GF-D8 (cell line): ENCODE results near the gene TPSAB1.
"Not testable (repeated sequence)": the region's sequence is repeated elsewhere in the genome, so short reads cannot be mapped to it uniquely, and the experiment has no call there.

Experiments
- DNase-seq: peaks from one replicate; lab custom pipeline; 2025; lab: John Stamatoyannopoulos, UW

The TPSAB1 gene

DNA sequence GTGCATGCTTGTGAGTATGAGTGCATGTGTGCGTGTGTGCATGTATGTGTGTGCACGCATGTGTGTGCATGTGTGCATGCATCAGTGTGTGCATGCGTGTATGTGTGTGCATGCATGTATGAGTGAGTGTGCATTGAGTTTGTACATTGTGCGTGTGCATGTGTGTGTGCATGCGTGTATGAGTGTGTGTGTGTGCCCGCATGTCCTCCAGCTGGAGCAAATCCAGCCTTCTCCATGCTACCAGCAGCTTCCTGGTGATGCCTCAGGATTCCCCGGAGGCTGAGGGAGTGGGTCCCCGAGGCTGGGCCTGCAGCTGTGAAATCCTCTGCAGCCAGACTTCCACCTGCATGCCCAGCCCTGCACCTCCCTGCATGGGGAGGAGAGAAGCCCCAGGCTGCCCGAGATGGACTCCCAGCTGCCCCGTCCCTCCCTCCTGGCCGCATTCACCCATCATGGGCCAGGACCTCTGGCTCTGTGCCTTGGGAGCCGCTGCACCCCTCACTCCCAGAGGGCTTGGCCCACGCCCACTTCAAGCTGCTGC lies 24.7 kb downstream of the TPSAB1 start:
- DNase-seq: no peak

GRCh38 chr16:1265826-1266225 lies 25.3 kb downstream of the TPSAB1 start:
- DNase-seq: no peak

- DNase-seq: not testable (repeated sequence)
Measured at GRCh38 chr16:1269418-1269817, 28.9 kb downstream of the TPSAB1 start.

DNA sequence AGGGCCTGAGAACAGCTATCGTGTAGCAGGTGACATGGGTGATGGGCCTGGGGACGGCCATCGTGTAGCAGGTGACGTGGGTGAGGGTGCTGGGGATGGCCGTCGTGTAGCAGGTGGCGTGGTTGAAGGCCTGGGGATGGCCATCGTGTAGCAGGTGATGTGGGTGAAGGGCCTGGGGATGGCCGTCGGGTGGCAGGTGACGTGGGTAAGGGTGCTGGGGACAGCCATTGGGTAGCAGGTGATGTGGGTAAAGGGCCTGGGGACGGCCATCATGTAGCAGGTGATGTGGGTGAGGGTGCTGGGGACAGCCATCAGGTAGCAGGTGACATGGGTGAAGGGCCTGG lies 30.8 kb downstream of the TPSAB1 start:
- no peak for DNase-seq

GRCh38 chr16:1271724-1272413 lies 31.4 kb downstream of the TPSAB1 start:
- DNase-seq: not testable (repeated sequence)

GRCh38 chr16:1272453-1273198 lies 32.1 kb downstream of the TPSAB1 start:
- no peak for DNase-seq

DNA sequence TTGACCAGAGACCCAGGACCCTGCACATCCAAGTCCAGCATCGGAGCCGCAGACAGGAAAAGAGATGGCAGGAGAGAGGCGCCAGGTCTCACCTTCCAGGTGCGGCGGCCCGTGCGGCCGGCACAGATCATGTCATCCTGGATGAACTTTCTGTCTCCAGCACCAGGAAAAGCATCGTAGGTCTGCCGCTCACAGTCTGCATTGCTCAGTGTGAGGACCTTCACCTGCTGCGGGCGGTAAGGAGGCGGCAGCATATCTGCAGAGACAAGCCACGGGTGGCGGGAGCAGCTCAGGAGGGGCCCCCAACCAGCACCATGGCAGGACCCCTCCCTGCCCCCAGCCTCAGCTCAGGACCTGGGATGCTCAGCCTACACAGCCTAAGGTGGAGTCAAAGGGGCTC lies 33.3 kb downstream of the TPSAB1 start:
- DNase-seq: no peak

- no peak for DNase-seq
Measured at GRCh38 chr16:1274767-1275166, 34.3 kb downstream of the TPSAB1 start.

GRCh38 chr16:1275791-1276579 lies 35.5 kb downstream of the TPSAB1 start:
- no peak for DNase-seq

- no peak for DNase-seq
Measured at GRCh38 chr16:1276580-1276878, 36.0 kb downstream of the TPSAB1 start.

GRCh38 chr16:1277151-1277598 lies 36.7 kb downstream of the TPSAB1 start:
- no peak for DNase-seq

- no peak for DNase-seq
Measured at GRCh38 chr16:1277617-1278282, 37.2 kb downstream of the TPSAB1 start.

- no peak for DNase-seq
Measured at GRCh38 chr16:1278477-1278876, 38.0 kb downstream of the TPSAB1 start.

GRCh38 chr16:1279081-1279944 lies 38.8 kb downstream of the TPSAB1 start:
- DNase-seq: no peak

DNA sequence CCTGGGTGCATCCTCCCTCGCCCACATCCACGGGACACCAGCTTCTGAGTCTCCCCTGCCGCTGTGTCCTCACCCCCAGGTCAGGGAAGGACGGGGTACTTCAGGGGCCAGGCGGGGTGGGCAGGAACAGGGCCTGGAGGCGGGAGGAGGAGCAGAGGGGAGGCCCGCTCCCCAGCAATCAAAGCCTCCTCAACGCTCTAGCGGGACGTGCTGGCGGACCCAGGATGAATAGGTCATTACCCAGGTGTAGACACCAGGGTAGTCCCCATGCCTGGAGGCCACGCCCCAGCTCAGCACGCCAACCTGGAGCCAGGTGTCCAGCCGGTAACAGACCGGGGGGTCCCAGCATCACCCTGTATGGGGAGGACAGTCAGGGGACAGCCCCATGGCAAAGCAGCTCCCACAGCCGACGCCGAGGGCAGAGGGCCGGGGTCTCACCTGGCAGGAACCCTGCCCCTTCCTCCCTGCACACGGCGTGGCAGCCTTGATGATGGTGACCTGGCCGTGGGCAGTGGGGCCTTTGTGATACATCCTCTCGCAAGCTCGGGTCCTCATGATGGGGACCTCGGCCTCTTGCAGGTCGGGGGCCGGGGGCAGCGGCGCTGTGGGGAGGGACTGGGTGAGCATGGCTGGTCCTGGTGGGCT lies 39.6 kb downstream of the TPSAB1 start:
- DNase-seq: no peak

DNA sequence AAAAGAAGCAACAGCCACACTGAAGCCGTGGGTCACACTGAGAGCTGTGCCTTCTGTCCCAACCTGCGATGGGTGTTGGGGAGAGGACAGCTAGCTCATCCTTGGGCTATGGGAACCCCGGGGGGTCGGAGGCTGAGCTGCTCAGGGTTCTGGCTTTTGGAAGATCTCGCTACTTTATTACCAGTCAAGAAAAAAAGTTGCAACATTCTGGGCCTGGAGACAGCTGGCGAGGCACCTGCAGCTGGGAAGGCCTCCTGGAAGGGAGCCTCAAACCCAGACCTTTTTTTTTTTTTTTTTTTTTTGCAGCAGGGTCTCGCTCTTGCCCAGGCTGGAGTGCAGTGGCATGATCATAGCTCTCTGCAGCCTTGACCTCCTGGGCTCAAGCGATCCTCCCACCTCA lies 40.3 kb downstream of the TPSAB1 start:
- no peak for DNase-seq

- no peak for DNase-seq
Measured at GRCh38 chr16:1281517-1281916, 41.0 kb downstream of the TPSAB1 start.

DNA sequence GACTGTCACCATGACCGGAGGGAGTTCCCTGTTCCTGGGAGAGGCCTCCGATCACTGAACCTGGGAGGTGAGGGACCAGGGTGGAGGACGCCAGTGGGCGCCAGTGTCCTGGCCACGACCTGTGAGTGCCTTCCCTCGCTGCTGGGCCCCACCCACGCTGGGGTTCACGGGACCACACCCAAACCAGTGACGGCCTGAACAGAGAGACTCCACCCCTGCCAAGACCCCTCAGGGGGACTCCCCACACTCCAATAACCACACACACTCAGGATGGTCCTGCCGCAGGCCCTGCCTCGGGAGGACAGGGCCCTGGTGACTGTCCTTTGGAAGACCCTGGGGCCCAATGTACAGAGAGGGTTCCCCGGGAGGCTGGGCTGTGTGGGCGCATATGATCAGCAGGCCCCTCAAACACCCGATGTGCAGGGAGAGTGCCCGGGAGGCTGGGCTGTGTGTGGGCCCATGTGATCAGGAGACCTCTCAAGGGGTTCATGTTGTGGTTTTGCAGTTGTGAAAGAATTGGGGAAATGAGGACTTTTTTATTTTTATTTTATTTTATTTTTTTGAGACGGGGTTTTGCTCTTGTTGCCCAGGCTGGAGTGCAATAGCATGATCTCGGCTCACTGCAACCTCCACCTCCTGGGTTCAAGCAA lies 41.9 kb downstream of the TPSAB1 start:
- no peak for DNase-seq

DNA sequence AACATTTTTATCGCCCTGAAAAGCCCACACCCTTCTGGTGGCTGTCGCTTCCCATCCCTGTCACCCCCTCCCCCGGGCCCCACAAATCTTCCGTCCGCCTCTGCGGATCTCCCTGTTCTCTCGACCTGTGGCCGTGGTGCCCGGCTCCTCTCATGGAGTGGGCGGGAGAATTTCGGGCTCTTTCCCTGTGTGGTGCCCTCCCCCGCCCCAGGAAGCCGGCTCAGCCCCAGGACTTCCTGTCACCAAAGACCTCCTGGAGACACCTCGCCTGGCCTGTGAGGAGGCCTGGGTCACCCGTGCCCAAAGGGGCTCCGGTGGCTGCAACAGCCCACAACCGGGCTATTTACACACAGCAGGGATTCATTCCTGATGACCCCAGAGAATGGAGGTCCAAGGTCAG lies 42.8 kb downstream of the TPSAB1 start:
- no peak for DNase-seq

- no peak for DNase-seq
Measured at GRCh38 chr16:1283996-1284616, 43.6 kb downstream of the TPSAB1 start.
